ENCODE measurements around the gene SMARCB1.

Gene SMARCB1

DNA sequence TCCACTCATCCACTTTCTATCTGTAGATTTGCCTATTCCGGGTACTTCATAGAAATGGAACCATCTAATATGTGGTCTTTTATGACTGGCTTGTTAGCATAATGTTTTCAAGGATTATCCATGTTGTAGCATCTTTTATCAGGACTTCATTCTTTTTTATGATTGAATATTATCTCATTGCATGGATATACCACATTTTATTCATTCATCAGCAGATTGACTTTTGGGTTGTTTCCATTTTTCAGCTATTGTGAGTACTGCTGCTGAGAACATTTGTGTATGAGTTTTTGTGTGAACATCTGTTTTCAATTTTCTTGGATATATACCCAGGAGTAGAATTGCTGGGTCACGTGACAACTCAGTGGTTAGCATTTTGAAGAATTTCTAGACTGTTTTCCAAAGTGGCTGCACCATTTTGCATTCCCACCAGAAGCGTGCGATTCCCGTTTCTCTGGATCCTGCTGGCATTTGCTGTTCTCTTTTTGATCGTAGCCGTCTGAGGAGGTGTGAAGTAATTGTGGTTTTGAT lies 43.1 kb downstream of the SMARCB1 start:
- TF ChIP-seq, protein P1, sequence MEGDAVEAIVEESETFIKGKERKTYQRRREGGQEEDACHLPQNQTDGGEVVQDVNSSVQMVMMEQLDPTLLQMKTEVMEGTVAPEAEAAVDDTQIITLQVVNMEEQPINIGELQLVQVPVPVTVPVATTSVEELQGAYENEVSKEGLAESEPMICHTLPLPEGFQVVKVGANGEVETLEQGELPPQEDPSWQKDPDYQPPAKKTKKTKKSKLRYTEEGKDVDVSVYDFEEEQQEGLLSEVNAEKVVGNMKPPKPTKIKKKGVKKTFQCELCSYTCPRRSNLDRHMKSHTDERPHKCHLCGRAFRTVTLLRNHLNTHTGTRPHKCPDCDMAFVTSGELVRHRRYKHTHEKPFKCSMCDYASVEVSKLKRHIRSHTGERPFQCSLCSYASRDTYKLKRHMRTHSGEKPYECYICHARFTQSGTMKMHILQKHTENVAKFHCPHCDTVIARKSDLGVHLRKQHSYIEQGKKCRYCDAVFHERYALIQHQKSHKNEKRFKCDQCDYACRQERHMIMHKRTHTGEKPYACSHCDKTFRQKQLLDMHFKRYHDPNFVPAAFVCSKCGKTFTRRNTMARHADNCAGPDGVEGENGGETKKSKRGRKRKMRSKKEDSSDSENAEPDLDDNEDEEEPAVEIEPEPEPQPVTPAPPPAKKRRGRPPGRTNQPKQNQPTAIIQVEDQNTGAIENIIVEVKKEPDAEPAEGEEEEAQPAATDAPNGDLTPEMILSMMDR (IDR thresholded peaks at IDR 0.05; ENCODE audit: low read depth, low read length): no peak
- peak; percentile 84 for DNase-seq (ENCODE audit: extremely low read depth, low read depth)

DNA sequence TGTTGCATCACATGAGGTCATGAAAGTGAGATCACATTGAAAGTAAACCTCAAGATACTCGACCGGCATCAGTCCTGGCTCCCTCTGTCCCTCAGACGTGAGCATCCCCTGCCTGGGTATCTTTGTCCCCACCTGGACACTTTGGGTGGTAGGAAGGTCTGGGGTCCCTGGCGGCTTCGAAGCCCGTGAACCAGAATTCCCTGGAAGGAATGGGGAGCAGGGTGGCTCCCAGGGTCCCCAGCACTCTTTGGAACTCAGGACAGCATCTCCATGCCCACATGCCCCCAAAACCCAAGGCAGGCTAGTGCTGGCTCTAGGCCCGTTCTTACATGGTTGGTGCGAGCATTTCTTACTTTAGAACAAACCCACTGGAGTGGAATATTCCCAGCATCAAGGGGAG lies 44.5 kb downstream of the SMARCB1 start:
- DNase-seq (ENCODE audit: extremely low read depth, low read depth): no peak
- TF ChIP-seq, protein P1 (IDR thresholded peaks at IDR 0.05; ENCODE audit: low read depth, low read length): no peak

DNA sequence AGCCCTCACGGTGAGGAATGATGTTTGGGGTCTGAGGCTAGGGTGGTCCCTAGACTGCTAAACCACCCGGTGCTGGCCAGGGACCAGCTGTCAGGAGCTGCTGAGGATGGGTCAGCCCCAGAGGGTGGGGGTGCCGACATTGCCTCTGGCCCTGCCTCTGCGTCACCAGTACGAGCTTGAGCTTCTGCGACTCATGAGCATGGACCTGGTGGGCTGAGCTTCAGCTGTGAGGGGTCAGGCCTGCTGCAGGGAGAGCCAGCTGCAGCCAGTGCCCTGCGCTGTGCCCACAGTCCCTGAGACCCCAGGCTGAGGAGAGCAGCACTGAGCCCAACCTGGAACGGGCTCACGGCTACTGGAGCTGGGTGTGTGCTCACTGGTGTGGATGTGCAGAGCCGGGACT lies 45.0 kb downstream of the SMARCB1 start:
- TF ChIP-seq, protein P1 (IDR thresholded peaks at IDR 0.05; ENCODE audit: low read depth, low read length): no peak
- DNase-seq (ENCODE audit: extremely low read depth, low read depth): no peak

DNA sequence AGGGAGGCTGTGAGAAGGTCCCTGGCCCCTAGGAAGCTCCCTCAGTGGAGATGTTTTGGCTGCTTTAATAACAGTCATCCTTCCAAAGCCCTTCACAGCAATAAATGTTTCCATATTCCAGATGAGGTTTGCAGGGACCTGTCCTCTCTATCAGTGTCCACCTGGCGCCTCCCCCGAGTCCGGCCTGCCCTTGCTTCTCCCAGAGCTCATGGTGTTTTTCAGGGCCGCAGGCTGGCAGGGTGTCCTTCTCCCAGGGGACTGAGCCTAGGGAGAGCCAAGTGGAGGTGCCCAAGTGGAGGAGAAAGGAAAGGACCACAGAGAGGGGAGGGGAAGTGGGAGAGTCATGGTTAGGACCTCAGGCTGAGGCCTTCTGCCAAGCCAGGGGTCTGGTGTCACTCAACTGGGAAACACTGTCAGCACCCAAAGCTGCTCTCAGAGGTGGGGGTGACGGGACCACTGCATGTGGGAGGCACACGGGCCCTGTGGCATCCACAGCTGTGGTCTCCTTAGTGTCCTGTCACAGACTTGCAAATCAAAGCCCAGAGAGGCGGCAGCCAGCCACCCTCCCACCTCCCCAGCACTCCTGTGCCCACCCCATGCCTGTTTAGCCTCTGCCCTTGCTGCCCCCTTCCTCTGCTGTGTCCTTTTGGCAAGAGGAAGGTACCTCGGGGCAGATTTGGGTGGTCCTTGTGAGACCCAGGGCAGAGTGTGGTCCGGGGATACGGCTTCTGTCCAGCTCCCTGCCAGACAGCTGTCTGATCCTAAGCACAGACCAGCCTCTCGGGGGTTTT lies 45.7 kb downstream of the SMARCB1 start:
- no peak for DNase-seq (ENCODE audit: extremely low read depth, low read depth)
- TF ChIP-seq, protein P1 (IDR thresholded peaks at IDR 0.05; ENCODE audit: low read depth, low read length): no peak

DNA sequence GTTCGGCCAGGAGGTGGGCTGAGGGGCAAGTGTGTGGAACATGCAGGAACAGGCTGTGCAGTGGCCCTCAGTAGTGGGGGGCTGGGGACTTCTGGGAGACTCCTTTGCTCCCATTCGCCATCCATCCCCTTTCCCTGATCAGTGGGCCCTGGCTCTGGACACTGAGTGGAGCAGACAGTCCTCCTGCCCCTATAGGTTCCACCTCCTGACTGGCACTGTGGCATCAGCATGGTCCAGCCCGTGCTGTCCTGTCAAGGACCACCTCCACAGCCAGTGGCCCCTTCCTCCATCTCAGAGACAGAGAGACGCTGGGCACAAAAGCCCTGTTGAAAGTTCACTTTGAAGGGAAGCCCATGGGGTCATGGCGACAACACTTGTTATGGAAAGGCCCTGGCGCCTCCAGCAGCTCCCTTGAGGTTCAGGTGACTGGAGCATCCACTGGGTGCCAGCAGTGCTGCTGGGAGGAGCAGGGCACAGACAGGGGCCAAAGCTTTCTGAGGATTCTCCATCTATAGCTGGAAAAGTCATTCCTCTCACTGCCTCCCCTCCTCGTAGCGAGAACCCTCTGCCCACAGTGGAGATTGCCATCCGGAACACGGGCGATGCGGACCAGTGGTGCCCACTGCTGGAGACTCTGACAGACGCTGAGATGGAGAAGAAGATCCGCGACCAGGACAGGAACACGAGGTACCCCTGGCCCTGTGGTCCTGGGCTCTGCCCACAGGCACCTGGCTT lies 46.4 kb downstream of the SMARCB1 start:
- TF ChIP-seq, protein P1 (IDR thresholded peaks at IDR 0.05; ENCODE audit: low read depth, low read length): no peak
- DNase-seq (ENCODE audit: extremely low read depth, low read depth): no peak

DNA sequence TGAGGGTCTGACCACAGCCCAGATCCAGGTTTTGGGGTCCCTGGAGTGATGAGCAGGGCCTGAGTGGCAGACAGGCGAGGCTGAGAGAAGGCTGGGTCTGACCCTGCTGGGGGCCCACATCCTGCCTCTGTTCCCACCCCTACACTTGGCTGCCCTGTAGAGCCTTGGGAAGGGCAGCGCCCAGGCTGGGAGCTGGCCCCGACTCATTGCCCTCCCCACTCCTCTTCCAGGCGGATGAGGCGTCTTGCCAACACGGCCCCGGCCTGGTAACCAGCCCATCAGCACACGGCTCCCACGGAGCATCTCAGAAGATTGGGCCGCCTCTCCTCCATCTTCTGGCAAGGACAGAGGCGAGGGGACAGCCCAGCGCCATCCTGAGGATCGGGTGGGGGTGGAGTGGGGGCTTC lies 47.1 kb downstream of the SMARCB1 start:
- no peak for DNase-seq (ENCODE audit: extremely low read depth, low read depth)
- TF ChIP-seq, protein P1 (IDR thresholded peaks at IDR 0.05; ENCODE audit: low read depth, low read length): no peak

DNA sequence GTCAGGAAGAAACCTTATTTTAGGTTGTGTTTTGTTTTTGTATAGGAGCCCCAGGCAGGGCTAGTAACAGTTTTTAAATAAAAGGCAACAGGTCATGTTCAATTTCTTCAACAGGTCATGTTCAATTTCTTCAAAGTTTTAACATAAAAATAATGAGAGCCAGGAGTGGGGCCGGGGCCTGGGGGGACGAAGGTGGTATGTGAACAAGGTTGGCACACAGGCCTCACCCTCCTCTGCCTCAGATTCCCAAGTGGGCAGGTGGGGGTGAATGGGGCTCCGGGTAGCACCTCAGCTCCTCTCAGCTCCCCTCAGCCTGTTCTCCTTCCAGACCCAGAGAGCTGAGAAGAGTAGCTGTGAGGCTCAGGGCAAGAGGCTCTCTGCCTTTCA lies 47.6 kb downstream of the SMARCB1 start:
- TF ChIP-seq, protein P1 (IDR thresholded peaks at IDR 0.05; ENCODE audit: low read depth, low read length): no peak
- no peak for DNase-seq (ENCODE audit: extremely low read depth, low read depth)

All from AG09319 (cell line).